Glutamatergic neuron (in vitro differentiated cells): ENCODE data around the gene MT1X. TPM values are rescaled to one million over a fixed set of nuclear protein-coding genes. Genes with fewer than 3 reads are reported as not detected.
A peak's percentile ranks its signal among the peaks of the same experiment; 100 is the strongest.
"Not testable (repeated sequence)": the region's sequence is repeated elsewhere in the genome, so short reads cannot be mapped to it uniquely, and the experiment has no call there.

Experiments
- DNase-seq: peaks from one replicate; pipeline ENCODE4 v3.0.0; 2022
- H3K27ac Mint-ChIP-seq: one replicate; pipeline ENCODE4 v1.8.0; 2020; ENCODE audit warnings: mild to moderate bottlenecking, mixed read lengths, inconsistent platforms; ENCODE audit not compliant: unreplicated experiment
- H3K27me3 Mint-ChIP-seq: one replicate; pipeline ENCODE4 v1.8.0; 2020; ENCODE audit warnings: mild to moderate bottlenecking, moderate library complexity, mixed read lengths, inconsistent platforms; ENCODE audit not compliant: unreplicated experiment
- H3K36me3 Mint-ChIP-seq: one replicate; pipeline ENCODE4 v1.8.0; 2020; ENCODE audit warnings: mild to moderate bottlenecking, mixed read lengths, inconsistent platforms; ENCODE audit not compliant: unreplicated experiment
- H3K4me1 Mint-ChIP-seq: one replicate; pipeline ENCODE4 v1.8.0; 2020; ENCODE audit warnings: mild to moderate bottlenecking, low read depth, mixed read lengths, inconsistent platforms; ENCODE audit not compliant: unreplicated experiment
- H3K4me3 Mint-ChIP-seq: one replicate; pipeline ENCODE4 v1.8.0; 2020; ENCODE audit warnings: mild to moderate bottlenecking, mixed read lengths, inconsistent platforms; ENCODE audit not compliant: unreplicated experiment
- H3K9me3 Mint-ChIP-seq: one replicate; pipeline ENCODE4 v1.8.0; 2020; ENCODE audit warnings: mild to moderate bottlenecking, moderate library complexity, mixed read lengths, inconsistent platforms; ENCODE audit not compliant: unreplicated experiment
- total RNA-seq: library from RNA; stranded (reverse); fragmentation: NEBNext Ultra II Directional; extraction: Animal tissue kit (Norgen Biotek cat#: 25700); gene quantifications from one replicate; pipeline ENCODE4 v1.2.1, GENCODE V29; 2021; ENCODE audit not compliant: unreplicated experiment
- TF ChIP-seq, protein P1 (sequence below): fragments of 200-600 bp; sonication (generic); IDR thresholded peaks from one replicate; pipeline ENCODE4 v1.5.0; 2021; ENCODE audit not compliant: partially characterized antibody, unreplicated experiment

The MT1X gene
- total RNA-seq, 1 donor from 2014 or later: 9.5 TPM

DNA sequence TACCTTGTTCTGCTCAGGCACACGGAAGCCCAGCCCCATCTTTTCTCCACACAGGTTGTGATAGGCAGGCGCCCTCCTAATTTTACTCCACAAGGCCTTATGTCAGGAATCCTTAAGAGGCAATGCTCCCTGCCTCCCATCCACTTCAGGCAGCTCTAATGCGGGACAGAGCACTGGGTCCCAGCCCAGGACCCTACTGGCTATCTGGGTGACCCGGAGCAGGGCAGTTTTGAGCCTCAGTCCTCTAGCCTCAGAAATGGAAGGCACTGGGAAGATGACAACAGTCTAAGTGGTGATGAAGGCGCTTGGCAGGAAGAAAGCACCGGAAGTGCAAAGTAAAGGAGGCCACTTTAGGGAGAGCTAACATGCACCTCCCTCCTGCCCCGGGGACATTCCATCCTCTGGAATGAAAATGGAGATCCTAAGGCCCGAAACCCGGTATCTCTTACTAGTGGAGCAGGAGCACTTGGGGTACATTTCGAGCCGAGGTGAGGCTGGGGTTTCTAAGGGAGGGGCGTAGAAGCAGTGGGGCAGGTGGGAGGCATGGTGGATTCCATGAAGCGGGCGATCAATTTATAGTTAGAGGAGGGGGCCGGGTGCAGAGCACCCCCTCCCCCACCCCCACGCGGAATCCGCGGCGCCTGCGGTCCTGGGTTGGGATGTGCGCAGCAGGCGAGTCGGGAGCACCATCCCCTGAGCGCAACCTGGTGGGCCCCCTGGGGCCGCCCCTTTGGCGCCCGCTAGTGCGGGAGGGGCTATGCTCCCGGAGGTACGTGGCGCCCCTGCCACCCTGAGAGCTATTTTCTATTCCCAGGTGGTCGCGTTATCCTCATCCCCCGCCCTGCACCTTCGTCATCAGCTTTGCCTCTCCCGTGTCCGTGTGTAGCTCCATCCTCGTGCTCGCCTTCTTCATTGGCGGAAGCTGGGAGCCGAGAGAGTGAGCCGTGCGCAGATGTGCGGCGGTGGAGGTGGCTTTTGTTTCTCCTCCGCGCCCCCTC is 19.6 kb upstream of the MT1X start:
- H3K9me3 Mint-ChIP-seq: peaks cover 7% of the 10 kb centered on the region
- no peaks in the 10 kb centered on the region for H3K4me1 Mint-ChIP-seq
- H3K27me3 Mint-ChIP-seq: peaks cover 36% of the 10 kb centered on the region
- H3K4me3 Mint-ChIP-seq: peak overlapping the region; percentile 82
- TF ChIP-seq, protein P1, sequence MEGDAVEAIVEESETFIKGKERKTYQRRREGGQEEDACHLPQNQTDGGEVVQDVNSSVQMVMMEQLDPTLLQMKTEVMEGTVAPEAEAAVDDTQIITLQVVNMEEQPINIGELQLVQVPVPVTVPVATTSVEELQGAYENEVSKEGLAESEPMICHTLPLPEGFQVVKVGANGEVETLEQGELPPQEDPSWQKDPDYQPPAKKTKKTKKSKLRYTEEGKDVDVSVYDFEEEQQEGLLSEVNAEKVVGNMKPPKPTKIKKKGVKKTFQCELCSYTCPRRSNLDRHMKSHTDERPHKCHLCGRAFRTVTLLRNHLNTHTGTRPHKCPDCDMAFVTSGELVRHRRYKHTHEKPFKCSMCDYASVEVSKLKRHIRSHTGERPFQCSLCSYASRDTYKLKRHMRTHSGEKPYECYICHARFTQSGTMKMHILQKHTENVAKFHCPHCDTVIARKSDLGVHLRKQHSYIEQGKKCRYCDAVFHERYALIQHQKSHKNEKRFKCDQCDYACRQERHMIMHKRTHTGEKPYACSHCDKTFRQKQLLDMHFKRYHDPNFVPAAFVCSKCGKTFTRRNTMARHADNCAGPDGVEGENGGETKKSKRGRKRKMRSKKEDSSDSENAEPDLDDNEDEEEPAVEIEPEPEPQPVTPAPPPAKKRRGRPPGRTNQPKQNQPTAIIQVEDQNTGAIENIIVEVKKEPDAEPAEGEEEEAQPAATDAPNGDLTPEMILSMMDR: no peak
- H3K27ac Mint-ChIP-seq: no peak overlapping the region
- peaks cover 3% of the 10 kb centered on the region for H3K36me3 Mint-ChIP-seq
- no peak for DNase-seq

DNA sequence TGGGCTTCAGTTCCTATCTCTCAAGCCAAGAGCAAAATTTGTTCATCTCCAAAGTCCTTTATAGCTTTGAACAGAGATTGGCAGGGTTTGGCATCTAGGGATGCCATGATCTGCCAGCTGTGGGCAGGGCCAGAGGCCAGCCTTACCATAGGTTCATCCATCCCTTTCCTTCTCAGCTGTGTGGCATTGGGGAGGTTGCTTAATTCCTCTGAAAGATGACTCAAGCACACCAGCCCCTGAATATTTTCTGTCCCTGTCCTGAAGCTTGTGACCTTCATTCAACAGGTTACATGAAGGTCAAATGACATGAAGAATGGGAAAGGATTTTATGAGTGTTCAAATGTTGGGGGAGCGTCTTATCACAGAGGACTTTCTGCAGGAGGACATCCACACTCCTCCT is 17.8 kb upstream of the MT1X start:
- Mint-ChIP-seq H3K36me3 (peaks cover 3% of the 10 kb centered on the region), H3K4me3 (no peak overlapping the region)

DNA sequence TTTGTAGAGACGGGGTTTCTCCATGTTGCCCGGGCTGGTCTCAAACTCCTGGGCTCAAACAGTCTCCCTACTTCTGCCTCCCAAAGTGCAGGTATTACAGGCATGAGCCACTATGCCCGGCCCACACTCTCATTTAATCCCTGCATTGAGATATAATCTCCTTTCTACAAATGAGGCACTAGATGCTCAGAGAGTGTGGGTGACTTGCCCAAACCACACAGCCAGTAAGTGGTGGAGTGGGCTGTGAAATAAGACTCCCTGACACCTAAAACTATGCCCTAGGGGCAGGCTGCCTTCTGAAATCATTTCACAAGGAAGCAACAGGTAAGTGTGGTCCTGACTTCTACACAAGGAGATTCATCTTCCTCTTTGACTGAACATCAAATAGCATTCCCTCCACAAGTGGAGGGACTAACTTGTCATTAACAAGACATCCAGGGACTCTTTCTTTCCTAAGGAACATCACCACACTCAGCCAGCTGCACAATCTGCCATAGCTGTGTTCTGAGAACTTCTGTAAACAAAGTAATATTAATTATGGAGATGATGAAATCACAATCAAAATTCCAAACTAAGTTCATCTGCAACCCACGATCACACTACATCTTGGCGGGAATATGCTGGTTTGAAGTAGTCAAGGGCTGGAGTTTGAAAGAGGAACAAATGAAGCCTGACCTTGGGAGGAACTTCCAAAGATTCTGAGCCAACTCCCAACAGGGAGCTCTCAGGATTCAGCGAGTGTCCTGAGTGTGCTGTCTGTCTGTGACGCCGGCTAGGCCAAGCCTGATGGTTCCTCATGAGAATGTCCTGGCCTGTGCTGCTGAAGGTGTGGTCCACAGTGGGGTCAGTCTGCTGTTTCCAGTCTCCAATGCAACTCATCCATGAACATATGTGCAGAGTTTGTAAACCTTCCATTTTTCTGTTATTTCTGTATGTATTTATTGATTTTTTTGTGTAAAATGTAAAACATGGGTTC is 16.7 kb upstream of the MT1X start:
- H3K4me3 Mint-ChIP-seq, H3K9me3 Mint-ChIP-seq, H3K4me1 Mint-ChIP-seq, DNase-seq, H3K36me3 Mint-ChIP-seq, H3K27ac Mint-ChIP-seq: not testable (repeated sequence)
- H3K27me3 Mint-ChIP-seq: peaks cover 33% of the 10 kb centered on the region

More for the DNA sequence above, 17.8 kb upstream of the MT1X start:
- TF ChIP-seq, protein P1: no peak
- Mint-ChIP-seq H3K27me3 (peaks cover 37% of the 10 kb centered on the region), H3K27ac (no peak overlapping the region), H3K4me1 (no peaks in the 10 kb centered on the region), H3K9me3 (peaks cover 4% of the 10 kb centered on the region)
- DNase-seq: no peak

DNA sequence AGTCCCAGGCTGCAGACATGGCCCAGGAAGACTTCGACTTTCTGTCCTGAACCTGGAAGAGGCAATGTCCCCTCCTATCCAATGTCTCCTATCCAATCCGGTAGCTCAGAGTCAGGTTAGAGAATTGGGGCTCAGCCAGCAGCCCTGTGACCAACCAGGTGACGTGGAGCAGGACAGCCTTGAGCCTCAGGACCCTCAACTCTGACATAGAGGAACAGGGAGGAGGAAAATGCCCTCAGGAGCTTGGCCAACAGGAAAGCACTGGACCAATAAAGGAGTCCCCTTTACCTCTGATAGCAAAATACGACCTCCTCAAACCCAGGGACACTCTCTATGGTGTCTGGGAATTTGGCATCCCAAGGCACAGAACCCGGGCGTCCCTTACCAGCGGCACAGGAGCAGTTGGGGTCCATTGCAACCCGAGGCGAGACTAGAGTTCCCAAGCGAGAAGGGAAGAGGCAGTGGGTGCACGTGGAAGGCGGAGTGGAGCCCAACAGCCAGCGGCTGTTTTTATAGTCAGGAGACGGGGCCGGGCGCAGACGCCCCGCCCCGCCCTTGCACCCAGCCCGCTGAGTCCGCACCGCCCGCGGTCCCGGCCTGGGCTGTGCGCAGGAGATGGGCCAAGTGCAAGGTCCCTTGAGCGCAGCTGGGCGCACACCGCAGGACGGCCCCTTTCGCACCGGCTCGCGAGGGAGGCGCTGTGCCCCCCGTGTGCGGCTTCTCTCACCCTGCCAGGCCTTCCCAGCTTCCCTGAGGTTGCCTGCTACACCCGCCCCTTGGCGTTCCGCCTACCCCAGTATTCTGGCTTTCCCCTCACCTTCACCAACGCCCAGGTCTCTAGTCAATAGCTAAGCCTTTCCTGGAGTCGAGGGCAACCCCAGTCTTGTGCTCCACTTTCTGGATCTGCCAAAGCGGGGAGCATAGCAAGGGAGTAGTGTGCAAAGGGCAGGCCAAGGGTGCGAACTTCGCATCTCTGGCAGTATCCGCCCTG is 14.4 kb upstream of the MT1X start, which contains the start of gene MT1G:
Gene MT1G, minus strand, starts transcription at position 485 of the 991 bp plus-strand sequence. Its CDS starts 72 bp downstream, at position 413.
- H3K27ac Mint-ChIP-seq: no peak within 1 kb of the TSS
- H3K4me3 Mint-ChIP-seq: peak within 1 kb of the TSS; percentile 69
- H3K4me1 Mint-ChIP-seq: no peaks in the 10 kb centered on the region
- TF ChIP-seq, protein P1: no peak
- DNase-seq: no peak
- peaks cover 42% of the 10 kb centered on the region for H3K27me3 Mint-ChIP-seq
- no peaks in the 10 kb centered on the region for H3K36me3 Mint-ChIP-seq
- H3K9me3 Mint-ChIP-seq: peaks cover 2% of the 10 kb centered on the region
